HCT116 (cell line): ENCODE data around the gene SHF.

ENCODE experiments used
- SP1 ChIP-seq: IDR thresholded peaks from 2 replicates; pipeline ENCODE4 v1.6.1; 2012; ENCODE audit warnings: low read depth
- TF ChIP-seq, protein P1 (sequence below): IDR thresholded peaks from 2 replicates; pipeline ENCODE4 v1.6.1; 2012

DNA sequence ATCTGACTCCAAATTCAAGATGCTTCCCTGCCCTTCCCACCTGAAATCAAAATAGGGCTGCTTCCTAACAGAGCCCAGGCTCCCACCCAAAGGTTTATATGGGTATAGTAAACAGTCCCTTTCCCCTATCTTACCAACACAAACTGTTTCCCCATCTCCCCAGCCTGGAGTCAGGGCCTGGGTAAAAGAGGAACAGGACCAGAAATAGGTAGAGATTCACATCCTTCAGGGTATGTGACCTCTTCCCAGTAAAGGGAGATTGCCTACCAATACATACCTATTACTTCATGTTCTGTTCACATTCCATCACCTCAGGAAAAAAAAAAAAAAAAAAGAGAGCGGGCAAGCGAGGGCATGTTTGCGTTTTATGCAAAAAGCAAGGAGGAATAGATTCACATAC is 9.7 kb upstream of the SHF start:
- no peak for TF ChIP-seq SP1
- TF ChIP-seq, protein P1, sequence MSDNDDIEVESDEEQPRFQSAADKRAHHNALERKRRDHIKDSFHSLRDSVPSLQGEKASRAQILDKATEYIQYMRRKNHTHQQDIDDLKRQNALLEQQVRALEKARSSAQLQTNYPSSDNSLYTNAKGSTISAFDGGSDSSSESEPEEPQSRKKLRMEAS: no peak
